ENCODE measurements around the gene ARMH3.
A peak's percentile ranks its signal among the peaks of the same experiment; 100 is the strongest.

ARMH3 gene

DNA sequence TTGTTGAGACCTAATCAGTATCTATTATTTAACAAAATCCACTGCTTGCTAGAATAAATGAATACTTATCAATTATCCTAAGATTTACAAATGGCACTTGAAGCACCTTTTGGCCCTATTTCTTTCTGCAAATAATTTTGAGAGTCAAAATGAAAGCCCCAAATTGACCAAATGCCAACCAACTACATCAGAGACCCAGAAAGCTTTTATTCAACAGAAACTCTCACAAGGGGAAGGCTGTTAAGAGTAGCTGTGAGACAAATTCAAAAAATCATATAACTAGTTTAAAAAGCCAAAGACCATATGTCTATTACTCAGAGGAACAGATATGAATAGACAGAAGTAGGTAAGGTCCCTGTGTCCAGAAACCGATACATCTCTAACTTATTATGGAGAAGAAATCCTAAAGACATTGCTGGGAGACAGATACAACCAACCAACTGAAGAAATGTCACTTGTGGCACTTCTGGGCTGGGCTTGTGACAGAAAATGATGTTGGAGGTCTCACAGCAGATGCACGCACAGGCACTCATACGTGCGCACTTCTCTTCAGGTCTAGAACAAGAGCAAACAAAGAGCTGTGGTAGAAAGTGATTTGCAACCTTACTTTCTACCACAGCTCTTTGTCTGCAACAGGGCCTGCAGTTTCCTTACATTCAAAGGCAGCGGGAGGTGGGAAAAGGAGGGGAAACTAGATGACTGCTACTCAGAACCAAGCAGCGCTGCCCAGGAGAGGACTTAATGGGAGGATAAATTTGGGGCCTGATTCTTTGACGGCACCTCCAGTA lies 153.7 kb downstream of the ARMH3 start:
- no peak for DNase-seq (ENCODE audit: low read depth in 1 of 2, low spot score in 1 of 2)

DNA sequence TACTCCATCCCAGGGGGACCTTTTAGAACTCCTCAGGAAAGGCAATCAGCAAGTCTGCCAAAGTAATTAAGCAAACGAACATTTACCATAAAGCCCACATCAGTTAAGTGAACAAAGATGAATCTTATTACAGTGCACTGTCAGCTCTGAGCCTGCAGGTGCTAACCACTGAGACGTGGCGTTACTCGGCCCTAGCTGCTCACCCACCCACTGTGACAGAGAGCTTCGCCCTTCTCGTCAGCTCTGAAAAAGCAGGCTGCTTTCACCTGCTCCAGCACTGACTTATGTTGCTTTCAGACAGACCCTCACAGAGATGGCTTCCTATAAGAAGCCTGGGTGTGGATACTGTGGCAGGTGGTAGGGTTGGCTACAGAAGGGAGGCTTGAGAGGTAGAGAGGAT lies 154.6 kb downstream of the ARMH3 start:
- DNase-seq (ENCODE audit: low read depth in 1 of 2, low spot score in 1 of 2) = no peak

DNA sequence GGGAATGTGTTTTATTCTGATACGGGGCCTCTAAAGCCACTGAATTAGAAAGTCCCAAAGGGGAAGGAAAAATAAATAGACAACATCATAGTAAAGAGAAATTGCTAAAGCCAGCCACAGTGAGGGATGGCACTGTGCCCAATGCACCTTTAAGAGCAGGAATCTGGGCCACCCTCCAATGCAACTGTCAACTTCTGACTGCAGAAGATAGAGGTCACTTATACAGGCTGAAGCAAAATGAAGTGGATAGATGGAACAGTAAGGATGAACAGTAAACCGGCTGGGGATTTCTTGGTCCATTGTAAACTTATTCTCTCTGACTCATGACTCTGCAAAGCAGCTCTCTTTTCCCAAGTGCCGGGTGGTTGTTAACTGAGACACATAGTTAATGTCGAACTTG lies 158.3 kb downstream of the ARMH3 start:
- DNase-seq (ENCODE audit: low read depth in 1 of 2, low spot score in 1 of 2) = no peak

DNA sequence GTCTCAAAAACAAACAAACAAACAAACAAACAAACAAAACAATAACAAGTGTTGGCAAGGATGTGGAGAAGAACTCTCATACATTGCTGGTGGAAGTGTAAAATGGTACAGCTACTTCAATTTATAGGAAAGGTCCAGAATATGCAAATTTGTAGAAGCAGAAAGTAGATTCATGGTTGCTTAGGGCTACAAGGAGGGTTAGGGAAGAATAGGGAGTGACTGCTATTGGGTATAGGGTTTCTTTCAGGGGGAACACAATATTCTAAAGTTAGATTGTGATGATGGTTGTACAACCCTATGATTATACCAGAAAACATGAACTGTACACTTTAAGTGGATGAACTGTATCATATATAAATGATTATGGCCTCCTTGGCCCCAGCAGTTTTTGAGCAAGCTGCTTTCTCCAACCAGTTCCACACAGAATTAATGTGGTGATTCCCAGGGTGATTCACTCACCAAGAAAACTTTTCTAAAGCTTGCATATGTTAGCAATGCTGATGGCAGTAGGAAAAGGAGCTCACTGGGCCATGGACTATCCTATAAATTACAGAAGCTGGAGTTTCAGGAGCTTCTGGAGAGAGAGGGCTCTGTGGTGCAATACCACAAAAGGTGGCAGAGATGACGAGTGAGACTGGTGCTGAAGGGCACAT lies 159.6 kb downstream of the ARMH3 start:
- no peak for DNase-seq (ENCODE audit: low read depth in 1 of 2, low spot score in 1 of 2)

- no peak for DNase-seq (ENCODE audit: low read depth in 1 of 2, low spot score in 1 of 2)
Observed at GRCh38 chr10:101895781-101896180, 160.2 kb downstream of the ARMH3 start.

DNA sequence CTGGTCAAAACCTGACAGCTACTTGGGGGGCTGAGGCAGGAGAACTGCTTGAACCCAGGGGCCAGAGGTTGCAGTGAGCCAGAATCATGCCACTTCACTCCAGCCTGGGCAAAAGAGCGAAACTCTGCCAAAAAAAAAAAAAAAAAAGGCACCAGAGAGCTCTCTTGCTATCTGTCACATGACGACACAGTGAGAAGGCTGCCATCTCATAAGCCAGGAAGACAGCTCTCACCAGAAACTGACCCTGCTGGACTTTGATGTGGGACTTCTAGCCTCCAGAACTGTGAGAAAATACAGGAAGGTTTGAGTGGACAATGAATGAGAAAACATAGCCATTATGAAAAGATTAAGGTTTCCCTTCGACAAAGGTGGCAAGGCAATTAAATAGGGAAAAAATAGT lies 161.2 kb downstream of the ARMH3 start:
- no peak for DNase-seq (ENCODE audit: low read depth in 1 of 2, low spot score in 1 of 2)

GRCh38 chr10:101894266-101894665 lies 161.7 kb downstream of the ARMH3 start:
- DNase-seq (ENCODE audit: low read depth in 1 of 2, low spot score in 1 of 2) = no peak

DNA sequence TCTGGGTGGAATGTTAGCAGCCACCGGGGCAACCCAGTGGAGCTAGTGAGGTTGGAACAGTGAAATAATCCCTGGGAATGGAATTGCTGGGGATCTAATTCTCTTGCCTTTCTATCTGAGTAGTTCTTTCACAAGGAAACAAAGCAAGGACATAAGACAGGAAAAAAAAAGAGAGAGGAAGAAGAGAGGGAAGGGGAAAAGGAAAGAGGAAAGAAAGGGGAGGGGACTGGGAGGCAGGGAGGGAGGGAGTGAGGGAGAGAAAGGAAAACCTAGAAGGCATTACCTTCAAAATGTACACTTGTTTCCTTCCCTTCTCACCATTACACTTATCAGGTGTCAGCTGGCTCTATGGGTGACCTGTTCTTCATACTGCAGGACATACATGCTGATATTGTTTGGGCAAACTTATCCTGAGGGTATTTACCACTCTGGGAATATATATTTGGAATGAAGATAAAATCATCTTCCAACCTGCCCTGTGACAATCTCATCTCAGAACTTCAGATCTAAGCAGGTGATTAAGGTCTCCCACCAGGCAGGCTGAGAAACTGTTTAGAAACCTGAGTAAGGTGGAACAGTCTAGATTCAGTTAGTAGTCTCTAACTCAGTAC lies 162.4 kb downstream of the ARMH3 start:
- no peak for DNase-seq (ENCODE audit: low read depth in 1 of 2, low spot score in 1 of 2)

DNA sequence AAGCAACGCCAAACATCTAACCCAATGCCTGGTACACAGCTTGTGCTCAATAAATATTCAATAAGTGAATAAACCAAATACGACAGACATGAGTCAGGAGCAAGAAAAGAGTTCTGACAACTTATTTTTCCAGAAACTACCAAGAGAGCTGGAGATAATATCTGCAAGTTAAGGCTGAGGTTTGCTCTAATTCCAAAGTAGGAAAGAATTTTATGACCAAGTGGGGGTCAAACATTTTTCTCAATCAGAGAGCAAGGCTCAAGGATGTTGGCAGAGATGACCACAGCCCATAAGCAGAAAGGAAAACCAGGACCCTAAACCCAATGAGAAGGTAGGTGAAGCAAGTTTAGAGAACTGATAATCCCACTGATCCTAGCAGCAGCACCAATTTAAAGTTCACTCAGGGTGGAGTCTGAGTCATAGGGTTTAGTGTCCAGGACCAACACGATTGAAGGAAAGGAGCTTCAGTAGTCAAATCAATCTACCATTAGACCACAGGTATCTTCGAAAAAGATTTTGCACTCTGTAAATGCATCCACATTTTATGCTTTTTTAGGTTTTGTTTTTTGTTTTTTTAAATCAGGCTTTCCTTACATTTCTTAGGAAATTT lies 163.1 kb downstream of the ARMH3 start:
- DNase-seq (ENCODE audit: low read depth in 1 of 2, low spot score in 1 of 2) = no peak

DNA sequence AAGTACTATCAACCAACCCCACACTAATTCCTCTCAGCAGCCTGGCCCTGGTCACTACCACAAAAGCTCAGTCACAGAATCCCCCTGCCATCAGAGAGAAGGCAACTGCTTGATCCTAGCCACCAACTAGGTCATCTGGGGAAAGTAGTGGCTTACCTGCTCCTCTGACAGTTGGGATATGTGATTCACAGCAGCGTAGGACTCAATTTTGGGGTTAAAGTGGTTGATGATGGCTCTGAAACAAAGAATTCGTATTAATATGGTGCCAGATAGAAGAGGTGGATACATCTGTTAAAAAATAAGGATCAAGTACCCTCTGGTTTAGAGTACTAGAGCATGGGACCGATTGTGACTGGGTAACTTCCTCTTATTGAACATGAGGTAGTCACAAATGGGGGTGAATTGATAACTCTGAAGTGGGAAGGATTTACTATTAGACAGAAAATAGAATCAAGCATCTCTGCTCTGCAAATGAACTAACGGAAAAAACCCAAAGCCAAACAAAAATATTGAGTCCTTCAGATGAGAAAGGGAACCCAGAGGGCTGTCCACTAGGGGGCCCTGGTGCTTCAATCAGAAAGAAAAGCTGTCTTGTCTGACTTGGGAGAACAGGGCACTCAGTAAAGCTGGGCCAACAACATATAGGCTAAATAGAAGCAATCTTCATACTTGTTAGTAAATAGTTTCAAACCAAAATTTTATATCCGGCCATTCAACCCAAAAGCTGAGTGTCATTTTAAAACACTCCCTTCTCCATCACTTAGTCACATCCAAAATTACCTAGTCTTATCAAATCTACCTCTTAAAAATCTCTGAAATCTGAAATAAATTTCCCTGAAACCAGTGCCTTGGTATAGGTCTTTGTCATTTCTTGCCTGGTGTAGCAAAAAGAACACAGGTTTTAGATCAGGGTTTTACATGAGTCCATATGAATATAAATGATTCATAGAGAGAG lies 166.4 kb downstream of the ARMH3 start:
- DNase-seq (ENCODE audit: low read depth in 1 of 2, low spot score in 1 of 2) = peak; percentile 31 to 40

DNA sequence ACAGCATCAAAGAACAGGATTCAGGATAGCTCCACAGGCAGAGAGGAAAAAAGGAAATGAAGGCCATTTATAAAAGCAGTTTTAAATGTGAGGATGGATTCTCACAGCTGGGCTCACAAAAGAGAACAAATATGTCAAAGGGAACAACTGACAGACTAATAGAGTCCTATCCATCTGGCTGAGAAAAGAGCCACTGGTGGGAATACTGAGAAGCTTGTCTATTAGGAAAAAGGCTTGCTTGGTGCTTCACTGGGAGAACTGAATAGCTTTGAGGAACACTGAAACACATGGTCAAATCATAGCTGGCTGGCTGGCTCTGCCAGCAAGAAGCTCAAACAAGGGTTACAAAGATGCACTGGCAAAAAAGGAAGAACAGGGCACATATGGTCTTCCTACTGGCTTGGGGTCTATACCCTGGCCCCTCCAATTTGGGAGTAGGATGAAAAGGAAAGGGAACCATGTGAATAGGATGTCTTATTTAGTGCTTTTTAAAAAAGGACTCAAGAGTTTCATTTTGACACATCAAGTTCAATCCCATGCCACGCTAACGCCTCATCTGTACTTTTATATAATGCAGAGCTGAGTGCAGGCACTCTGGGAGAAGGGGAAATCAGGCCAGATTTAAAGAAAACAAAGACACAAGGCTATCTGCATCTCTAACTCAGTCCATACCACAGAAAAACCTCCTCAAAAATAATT lies 167.6 kb downstream of the ARMH3 start:
- no peak for DNase-seq (ENCODE audit: low read depth in 1 of 2, low spot score in 1 of 2)

DNA sequence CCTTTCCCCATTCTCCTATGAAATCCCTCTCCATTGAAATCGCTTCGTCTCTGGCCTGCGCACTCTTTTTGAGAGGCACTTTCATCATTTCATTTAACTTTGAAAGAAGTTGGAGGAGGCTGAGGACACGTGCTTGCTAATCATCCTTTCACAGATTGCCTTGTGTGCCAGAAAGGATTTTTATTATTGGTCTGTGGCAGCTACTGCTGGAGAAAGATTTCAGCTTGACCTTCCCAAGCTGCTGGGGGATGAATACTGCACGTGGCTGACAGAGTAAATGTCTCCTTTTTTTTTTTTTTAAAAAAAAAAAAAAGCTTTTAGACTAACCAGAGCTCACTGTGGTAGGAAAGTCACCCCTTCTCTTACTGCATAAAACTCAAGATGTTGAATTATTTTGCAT lies 168.2 kb downstream of the ARMH3 start:
- no peak for DNase-seq (ENCODE audit: low read depth in 1 of 2, low spot score in 1 of 2)

DNA sequence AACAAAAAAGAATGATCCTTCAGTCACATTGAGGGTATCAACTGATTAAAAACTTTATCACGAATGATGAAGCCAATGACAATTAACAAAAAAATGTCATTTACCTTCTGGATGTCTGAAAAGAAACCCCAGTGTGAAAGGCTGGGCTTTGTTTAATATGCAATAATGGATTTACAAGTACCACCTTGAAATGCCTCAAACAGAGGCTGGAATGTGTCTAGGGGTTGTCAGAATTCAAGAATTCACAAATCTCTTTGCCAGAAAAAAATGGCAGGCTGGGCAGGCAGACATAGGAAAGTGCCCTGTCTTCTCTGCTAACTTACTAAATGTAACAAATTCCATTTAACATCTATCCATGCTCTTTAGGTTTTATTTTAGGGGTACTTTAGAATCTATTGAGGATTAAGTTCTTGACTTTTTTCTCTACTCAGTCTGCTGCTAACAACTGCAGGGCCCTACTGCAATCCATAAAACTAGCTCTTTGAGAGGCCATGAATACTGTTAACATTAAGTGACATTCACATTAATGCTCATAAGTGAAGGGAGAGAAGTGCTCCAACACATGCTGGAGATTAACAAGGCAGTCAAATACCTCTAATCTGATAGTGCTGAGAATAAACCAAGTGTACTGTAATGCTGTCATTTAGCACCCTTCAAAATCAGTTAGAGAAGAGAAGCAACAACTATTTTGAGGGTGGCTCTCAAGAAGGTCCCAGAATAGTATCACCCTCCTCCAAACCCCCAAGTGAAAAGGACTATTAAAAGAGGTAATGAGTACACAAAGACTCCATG lies 169.3 kb downstream of the ARMH3 start:
- DNase-seq (ENCODE audit: low read depth in 1 of 2, low spot score in 1 of 2) = no peak

- DNase-seq (ENCODE audit: low read depth in 1 of 2, low spot score in 1 of 2) = no peak
Observed at GRCh38 chr10:101881036-101881774, 174.8 kb downstream of the ARMH3 start.

DNA sequence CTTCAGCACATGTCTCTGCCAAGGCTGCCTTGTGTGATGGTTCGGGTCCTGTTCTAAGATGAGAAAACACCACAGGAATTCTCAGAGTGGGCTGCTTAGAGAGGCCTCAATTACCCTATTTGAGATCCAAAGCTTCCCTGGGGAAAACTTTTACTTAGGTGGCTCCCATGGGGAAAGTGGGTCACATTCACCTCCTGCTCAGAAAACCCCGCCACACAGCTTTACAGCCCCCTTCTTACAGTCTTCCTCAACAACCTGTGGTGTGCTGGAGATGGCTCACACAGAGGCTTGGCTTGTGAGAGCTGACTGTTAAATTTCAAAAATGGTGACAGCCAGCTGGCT lies 175.8 kb downstream of the ARMH3 start:
- no peak for DNase-seq (ENCODE audit: low read depth in 1 of 2, low spot score in 1 of 2)

- no peak for DNase-seq (ENCODE audit: low read depth in 1 of 2, low spot score in 1 of 2)
Observed at GRCh38 chr10:101879456-101880231, 176.3 kb downstream of the ARMH3 start.

DNA sequence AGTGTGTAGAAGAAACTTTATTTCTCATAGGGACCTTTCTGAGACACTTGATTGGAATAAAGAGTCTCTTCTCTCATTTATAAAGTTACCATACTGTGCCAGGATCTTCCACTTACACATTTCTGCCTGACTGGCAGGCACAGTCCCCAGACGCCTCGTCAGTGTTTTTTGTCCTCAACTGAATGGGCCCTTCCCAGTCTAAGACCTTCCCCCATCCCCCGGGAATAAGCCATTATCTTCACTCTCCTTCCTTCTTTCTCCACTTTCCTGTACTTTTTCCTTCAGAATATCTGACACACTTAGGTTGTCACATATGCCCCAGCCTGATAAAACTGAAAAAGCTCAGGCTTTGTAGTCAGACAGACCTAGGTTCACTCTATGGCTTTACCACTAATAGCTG lies 177.1 kb downstream of the ARMH3 start:
- no peak for DNase-seq (ENCODE audit: low read depth in 1 of 2, low spot score in 1 of 2)

DNA sequence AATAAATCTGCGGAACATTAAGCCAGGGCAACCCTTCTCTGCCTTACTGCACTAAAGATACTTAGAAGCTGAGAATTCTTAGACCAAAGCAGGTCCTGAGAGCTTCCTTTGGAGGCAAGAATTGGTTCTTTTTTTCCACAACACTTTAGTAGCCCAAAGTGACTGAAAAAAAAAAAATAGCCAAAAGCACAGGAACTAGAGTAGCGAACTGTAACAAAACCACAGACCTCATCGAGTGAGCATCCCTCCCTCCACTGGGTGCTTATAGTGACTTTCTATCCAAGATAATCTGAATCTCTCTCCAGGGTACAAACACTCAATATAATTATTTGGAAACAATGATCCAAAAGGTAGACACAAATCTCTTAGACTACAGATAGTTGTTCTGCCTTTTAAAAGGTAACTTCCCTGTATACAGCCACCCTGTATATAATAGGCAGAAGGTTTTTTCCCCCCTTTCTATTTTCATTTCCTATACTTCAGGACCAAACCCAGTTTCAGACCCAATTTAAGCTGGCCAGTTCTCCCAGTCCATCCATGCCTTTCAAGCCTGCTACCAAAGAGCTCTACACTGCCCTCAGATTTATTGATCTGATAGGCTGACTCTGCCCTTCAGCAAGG lies 180.8 kb downstream of the ARMH3 start:
- DNase-seq (ENCODE audit: low read depth in 1 of 2, low spot score in 1 of 2) = no peak

All from activated T-helper 1 cell treated with anti-CD3 and anti-CD28 coated beads, Interleukin-2, amount 50 U/mL, for 16 hours (primary cell).